ENCODE results near the gene FAM24A.
"Not testable (repeated sequence)": the region's sequence is repeated elsewhere in the genome, so short reads cannot be mapped to it uniquely, and the experiment has no call there.

FAM24A gene

GRCh38 chr10:122910310-122910709, at the start of gene FAM24A:
FAM24A (plus strand) TSS chr10:122910610; CDS start chr10:122911635, 1,025 bp downstream.
- no peak for DNase-seq (ENCODE audit: low spot score)

GRCh38 chr10:122861711-122862161, 48.7 kb upstream of the FAM24A start:
- DNase-seq (ENCODE audit: low spot score) = peak; percentile 64

GRCh38 chr10:122863216-122864193, 46.9 kb upstream of the FAM24A start:
- DNase-seq (ENCODE audit: low spot score) = no peak

- DNase-seq (ENCODE audit: low spot score) = no peak
Measured at GRCh38 chr10:122864194-122864592, 46.2 kb upstream of the FAM24A start.

- peak; percentile 56 for DNase-seq (ENCODE audit: low spot score)
Measured at GRCh38 chr10:122864901-122865300, 45.5 kb upstream of the FAM24A start.

- DNase-seq (ENCODE audit: low spot score) = not testable (repeated sequence)
Measured at GRCh38 chr10:122866757-122867482, 43.5 kb upstream of the FAM24A start.

GRCh38 chr10:122868768-122869167, 41.6 kb upstream of the FAM24A start:
- DNase-seq (ENCODE audit: low spot score) = not testable (repeated sequence)

- DNase-seq (ENCODE audit: low spot score) = not testable (repeated sequence)
Measured at GRCh38 chr10:122871947-122872346, 38.5 kb upstream of the FAM24A start.

GRCh38 chr10:122875843-122876466, 34.5 kb upstream of the FAM24A start:
- no peak for DNase-seq (ENCODE audit: low spot score)

GRCh38 chr10:122876467-122876855, 33.9 kb upstream of the FAM24A start:
- no peak for DNase-seq (ENCODE audit: low spot score)

GRCh38 chr10:122877264-122877663, 33.1 kb upstream of the FAM24A start:
- no peak for DNase-seq (ENCODE audit: low spot score)

GRCh38 chr10:122878799-122879338, 31.5 kb upstream of the FAM24A start:
- peak; percentile 19 for DNase-seq (ENCODE audit: low spot score)

- DNase-seq (ENCODE audit: low spot score) = peak; percentile 99
Measured at GRCh38 chr10:122879339-122880273, 30.8 kb upstream of the FAM24A start, which contains the start of gene FAM24B. FAM24B (minus strand) TSS chr10:122879581; CDS start chr10:122850515, 29,066 bp downstream.

GRCh38 chr10:122882766-122883165, 27.6 kb upstream of the FAM24A start:
- DNase-seq (ENCODE audit: low spot score) = no peak

- no peak for DNase-seq (ENCODE audit: low spot score)
Measured at GRCh38 chr10:122884166-122884565, 26.2 kb upstream of the FAM24A start.

- no peak for DNase-seq (ENCODE audit: low spot score)
Measured at GRCh38 chr10:122894261-122894944, 16.0 kb upstream of the FAM24A start.

- DNase-seq (ENCODE audit: low spot score) = not testable (repeated sequence)
Measured at GRCh38 chr10:122903861-122904260, 6.5 kb upstream of the FAM24A start.

- peak; percentile 70 for DNase-seq (ENCODE audit: low spot score)
Measured at GRCh38 chr10:122911889-122912484, 1.6 kb downstream of the FAM24A start.

GRCh38 chr10:122915700-122916099, 5.3 kb downstream of the FAM24A start:
- no peak for DNase-seq (ENCODE audit: low spot score)

- no peak for DNase-seq (ENCODE audit: low spot score)
Measured at GRCh38 chr10:122930140-122930539, 19.7 kb downstream of the FAM24A start.

Measured in AG08395 (cell line).